Uterus (tissue), 2 donors: ENCODE measurements around the gene GRID2.

Experiments
- POLR2A ChIP-seq, 2 donors: fragments of 450-650 bp; IDR thresholded peaks; one replicate each; pipeline ENCODE4 v1.6.1; 2016; ENCODE audit warnings: antibody characterized with exemption in 2 of 2, mild to moderate bottlenecking in 1 of 2, moderate library complexity in 1 of 2
- TF ChIP-seq, protein P1 (sequence below), 4 experiments: fragments of 200-600 bp in 2 of 4; fragments of 450-650 bp in 2 of 4; sonication (generic) in 2 of 4; IDR thresholded peaks; one replicate each; pipeline ENCODE4 v1.5.1; 2016 to 2019; ENCODE audit warnings: antibody characterized with exemption in 4 of 4, mild to moderate bottlenecking in 2 of 4, moderate library complexity in 1 of 4

DNA sequence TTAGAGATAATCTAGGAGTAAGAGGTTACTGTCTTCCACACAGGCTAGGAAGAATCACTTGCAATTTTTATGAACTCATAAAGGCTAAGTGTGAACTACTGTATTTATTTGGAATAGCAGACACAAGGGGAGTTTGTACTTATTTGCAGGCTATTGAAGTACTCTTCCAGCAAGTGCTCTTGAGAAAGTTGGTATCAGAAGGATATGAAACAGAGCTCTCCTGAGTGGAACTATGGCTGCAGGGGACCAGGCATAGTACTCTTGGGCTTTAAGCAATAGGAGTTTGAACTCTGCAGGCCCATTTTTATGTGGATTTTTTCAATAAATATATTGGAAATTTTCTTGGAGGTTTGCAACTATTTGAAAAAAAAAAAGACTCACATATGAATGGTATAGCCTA is 768.5 kb downstream of the GRID2 start:
- TF ChIP-seq, protein P1, sequence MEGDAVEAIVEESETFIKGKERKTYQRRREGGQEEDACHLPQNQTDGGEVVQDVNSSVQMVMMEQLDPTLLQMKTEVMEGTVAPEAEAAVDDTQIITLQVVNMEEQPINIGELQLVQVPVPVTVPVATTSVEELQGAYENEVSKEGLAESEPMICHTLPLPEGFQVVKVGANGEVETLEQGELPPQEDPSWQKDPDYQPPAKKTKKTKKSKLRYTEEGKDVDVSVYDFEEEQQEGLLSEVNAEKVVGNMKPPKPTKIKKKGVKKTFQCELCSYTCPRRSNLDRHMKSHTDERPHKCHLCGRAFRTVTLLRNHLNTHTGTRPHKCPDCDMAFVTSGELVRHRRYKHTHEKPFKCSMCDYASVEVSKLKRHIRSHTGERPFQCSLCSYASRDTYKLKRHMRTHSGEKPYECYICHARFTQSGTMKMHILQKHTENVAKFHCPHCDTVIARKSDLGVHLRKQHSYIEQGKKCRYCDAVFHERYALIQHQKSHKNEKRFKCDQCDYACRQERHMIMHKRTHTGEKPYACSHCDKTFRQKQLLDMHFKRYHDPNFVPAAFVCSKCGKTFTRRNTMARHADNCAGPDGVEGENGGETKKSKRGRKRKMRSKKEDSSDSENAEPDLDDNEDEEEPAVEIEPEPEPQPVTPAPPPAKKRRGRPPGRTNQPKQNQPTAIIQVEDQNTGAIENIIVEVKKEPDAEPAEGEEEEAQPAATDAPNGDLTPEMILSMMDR (IDR thresholded peaks at IDR 0.05), result no peak
- no peak for TF ChIP-seq POLR2A (IDR thresholded peaks at IDR 0.05)
